HG02885 (cell line): ENCODE results near the gene PAH.

Source experiments
- ATAC-seq: cut with Tn5 transposase; IDR thresholded peaks from one replicate; pipeline ENCODE4 v1.9.1; 2021; ENCODE audit warnings: mild to moderate bottlenecking; ENCODE audit not compliant: unreplicated experiment, poor library complexity

Gene PAH

GRCh38 chr12:102917026-102917787 lies at the start of gene PAH:
Gene PAH (minus strand): TSS chr12:102917244. CDS start chr12:102917130, 114 bp downstream.
- ATAC-seq, result peak; percentile 62

- ATAC-seq, result no peak
Measured at GRCh38 chr12:102966200-102966863, 49.3 kb upstream of the PAH start.

- no peak for ATAC-seq
Measured at GRCh38 chr12:102965281-102966155, 48.5 kb upstream of the PAH start.

GRCh38 chr12:102964872-102965271 lies 47.8 kb upstream of the PAH start:
- peak; percentile 67 for ATAC-seq

- no peak for ATAC-seq
Measured at GRCh38 chr12:102963796-102964195, 46.8 kb upstream of the PAH start.

- no peak for ATAC-seq
Measured at GRCh38 chr12:102962986-102963385, 45.9 kb upstream of the PAH start.

GRCh38 chr12:102962532-102962931 lies 45.5 kb upstream of the PAH start:
- no peak for ATAC-seq

- ATAC-seq, result no peak
Measured at GRCh38 chr12:102961466-102961855, 44.4 kb upstream of the PAH start.

GRCh38 chr12:102960766-102961465 lies 43.9 kb upstream of the PAH start:
- ATAC-seq, result no peak

GRCh38 chr12:102959391-102959790 lies 42.3 kb upstream of the PAH start:
- no peak for ATAC-seq

GRCh38 chr12:102958830-102959176 lies 41.8 kb upstream of the PAH start:
- ATAC-seq, result no peak

- peak; percentile 67 for ATAC-seq
Measured at GRCh38 chr12:102958073-102958829, 41.2 kb upstream of the PAH start.

GRCh38 chr12:102957339-102958050 lies 40.5 kb upstream of the PAH start, which contains the start of gene ASCL1:
Gene ASCL1 (plus strand): TSS chr12:102957674. CDS start chr12:102958245, 571 bp downstream.
- ATAC-seq, result peak; percentile 47

GRCh38 chr12:102956738-102957327 lies 39.8 kb upstream of the PAH start:
- no peak for ATAC-seq

GRCh38 chr12:102955926-102956737 lies 39.1 kb upstream of the PAH start:
- ATAC-seq, result no peak

- no peak for ATAC-seq
Measured at GRCh38 chr12:102954134-102954533, 37.1 kb upstream of the PAH start.

- no peak for ATAC-seq
Measured at GRCh38 chr12:102953221-102953620, 36.2 kb upstream of the PAH start.

GRCh38 chr12:102951841-102952240 lies 34.8 kb upstream of the PAH start:
- ATAC-seq, result no peak
